HL-60 (cell line): ENCODE data around the gene GFPT1.

ENCODE experiments used
- CTCF ChIP-seq: IDR thresholded peaks from one replicate; pipeline ENCODE4 v1.5.1; 2011; ENCODE audit warnings: low read length, control low read depth, inconsistent platforms; ENCODE audit not compliant: insufficient read depth
- POLR2AphosphoS5 ChIP-seq: IDR thresholded peaks from 2 replicates; pipeline ENCODE4 v1.6.1; 2012; ENCODE audit warnings: low read depth

- no peak for TF ChIP-seq CTCF
- no peak for TF ChIP-seq POLR2AphosphoS5
Measured at GRCh38 chr2:69369802-69370201, 17.2 kb downstream of the GFPT1 start.
